IMR-90 (cell line): ENCODE measurements around the gene TRPM3. TPM values are rescaled to one million over a fixed set of nuclear protein-coding genes. Genes with fewer than 3 reads are reported as not detected.

ENCODE experiments used
- ATAC-seq: fragments of 200-7000 bp; cut with Tn5 transposase; 2 replicates; pipeline ENCODE4 v1.9.1; 2020; ENCODE audit warnings: low read depth, mild to moderate bottlenecking, moderate library complexity
- BruUV-seq: library from RNA; stranded (reverse); fragments of 400-500 nt; replicated peaks from 2 replicates; lab custom pipeline; 2021; lab: Mats Ljungman, UMichigan
- CTCF ChIA-PET: fragments of 300-600 bp; formaldehyde crosslinking; extraction: SDS; loops from one replicate; lab custom pipeline; 2021; ENCODE audit warnings: antibody characterized with exemption; lab: Yijun Ruan, JAX
- POLR2A ChIA-PET: fragments of 300-600 bp; sonication (Branson Sonifier 250); formaldehyde crosslinking; loops from one replicate; lab custom pipeline; 2022; ENCODE audit warnings: antibody characterized with exemption; ENCODE audit not compliant: unreplicated experiment; lab: Charles Lee
- DNase-seq: peaks from one replicate; pipeline ENCODE4 v3.0.0; 2013
- H2AFZ ChIP-seq: replicated peaks from 2 replicates; pipeline ENCODE3; 2013; ENCODE audit warnings: low read length, mild to moderate bottlenecking; ENCODE audit not compliant: poor library complexity
- H2AK5ac ChIP-seq: 2 replicates; pipeline ENCODE4 v1.6.1; 2013; ENCODE audit warnings: low read depth, low read length, inconsistent platforms
- H2AK9ac ChIP-seq: replicated peaks from 2 replicates; pipeline ENCODE3; 2013; ENCODE audit warnings: mild to moderate bottlenecking, low read depth, low read length, moderate library complexity; ENCODE audit not compliant: poor library complexity
- H2BK120ac ChIP-seq: 2 replicates; pipeline ENCODE4 v1.6.1; 2013; ENCODE audit warnings: low read depth, low read length, inconsistent platforms
- H2BK15ac ChIP-seq: 3 replicates; pipeline ENCODE4 v1.6.1; 2013; ENCODE audit warnings: low read depth, low read length, inconsistent platforms
- H2BK20ac ChIP-seq: 2 replicates; pipeline ENCODE4 v1.6.1; 2013; ENCODE audit warnings: low read depth, mild to moderate bottlenecking, inconsistent platforms, low read length, moderate library complexity
- H2BK5ac ChIP-seq: 2 replicates; pipeline ENCODE4 v1.6.1; 2013; ENCODE audit warnings: mild to moderate bottlenecking, low read depth, low read length, inconsistent platforms; ENCODE audit not compliant: poor library complexity, severe bottlenecking
- H3K14ac ChIP-seq: replicated peaks from 2 replicates; pipeline ENCODE4 v1.6.1; 2013; ENCODE audit warnings: low read depth, low read length, inconsistent platforms
- H3K18ac ChIP-seq: 2 replicates; pipeline ENCODE4 v1.6.1; 2013; ENCODE audit warnings: low read depth, low read length, control low read depth
- H3K23ac ChIP-seq: 2 replicates; pipeline ENCODE4 v1.6.1; 2013; ENCODE audit warnings: low read depth, low read length, inconsistent platforms
- H3K27ac ChIP-seq: 2 replicates; pipeline ENCODE4 v1.5.1; 2013; ENCODE audit warnings: mild to moderate bottlenecking, control low read depth, low read length; ENCODE audit not compliant: insufficient read depth
- H3K27me3 ChIP-seq: 2 replicates; pipeline ENCODE4 v1.6.1; 2013; ENCODE audit warnings: low read length; ENCODE audit not compliant: control insufficient read depth, insufficient read depth
- H3K36me3 ChIP-seq: 2 replicates; pipeline ENCODE4 v1.6.1; 2013; ENCODE audit warnings: low read length, mixed read lengths; ENCODE audit not compliant: control insufficient read depth, insufficient read depth
- H3K4ac ChIP-seq: 2 replicates; pipeline ENCODE4 v1.6.1; 2013; ENCODE audit warnings: low read depth, low read length, inconsistent platforms
- H3K4me1 ChIP-seq: 2 replicates; pipeline ENCODE4 v1.6.1; 2013; ENCODE audit warnings: low read length, mixed read lengths; ENCODE audit not compliant: control insufficient read depth, insufficient read depth
- H3K4me2 ChIP-seq: 2 replicates; pipeline ENCODE4 v1.6.1; 2013; ENCODE audit warnings: low read depth, mild to moderate bottlenecking, control low read depth, low read length, moderate library complexity
- H3K4me3 ChIP-seq: 2 replicates; pipeline ENCODE4 v1.5.1; 2013; ENCODE audit warnings: low read depth, mild to moderate bottlenecking, control low read depth, low read length, moderate library complexity; ENCODE audit not compliant: insufficient read depth
- H3K56ac ChIP-seq: 2 replicates; pipeline ENCODE4 v1.6.1; 2013; ENCODE audit warnings: low read length, inconsistent platforms; ENCODE audit not compliant: insufficient read depth; ENCODE audit errors: extremely low read depth
- H3K79me1 ChIP-seq, 2 experiments: 2 replicates each; pipeline ENCODE4 v1.6.1; 2013; ENCODE audit warnings: low read length in 2 of 2, inconsistent platforms in 1 of 2, low read depth in 1 of 2
- H3K9ac ChIP-seq: 2 replicates; pipeline ENCODE4 v1.6.1; 2013; ENCODE audit warnings: low read depth, low read length, control low read depth
- H3K9me1 ChIP-seq: 2 replicates; pipeline ENCODE4 v1.6.1; 2013; ENCODE audit warnings: low read length, inconsistent platforms; ENCODE audit not compliant: insufficient read depth
- H3K9me3 ChIP-seq: 2 replicates; pipeline ENCODE4 v1.6.1; 2013; ENCODE audit warnings: low read length; ENCODE audit not compliant: control insufficient read depth, insufficient read depth
- H4K20me1 ChIP-seq: 2 replicates; pipeline ENCODE4 v1.6.1; 2013; ENCODE audit warnings: low read length, inconsistent platforms; ENCODE audit not compliant: insufficient read depth
- H4K5ac ChIP-seq: 2 replicates; pipeline ENCODE4 v1.6.1; 2013; ENCODE audit warnings: mild to moderate bottlenecking, low read depth, low read length, control low read depth
- H4K8ac ChIP-seq, 2 experiments: 2 replicates each; pipeline ENCODE4 v1.6.1; 2013; ENCODE audit warnings: low read depth in 2 of 2, low read length in 2 of 2, control low read depth in 1 of 2, inconsistent platforms in 1 of 2
- H4K91ac ChIP-seq: 2 replicates; pipeline ENCODE4 v1.6.1; 2013; ENCODE audit warnings: low read depth, low read length, inconsistent platforms; ENCODE audit not compliant: insufficient read depth
- BHLHE40 ChIP-seq: fragments of 150-350 bp; IDR thresholded peaks from 2 replicates; pipeline ENCODE4 v1.6.1; 2016; ENCODE audit warnings: mild to moderate bottlenecking, low read depth, low read length
- CEBPB ChIP-seq: IDR thresholded peaks from 2 replicates; pipeline ENCODE4 v1.6.1; 2012; ENCODE audit warnings: low read depth, low read length, improper control_type of control experiment
- CHD1 ChIP-seq: IDR thresholded peaks from 2 replicates; pipeline ENCODE4 v1.6.1; 2012; ENCODE audit warnings: low read depth, low read length, improper control_type of control experiment
- FOS ChIP-seq: fragments of 150-350 bp; IDR thresholded peaks from 2 replicates; pipeline ENCODE4 v1.6.1; 2016; ENCODE audit warnings: low read depth, low read length
- MAFK ChIP-seq: IDR thresholded peaks from 2 replicates; pipeline ENCODE4 v1.6.1; 2012; ENCODE audit warnings: low read depth, low read length, improper control_type of control experiment
- MAZ ChIP-seq: IDR thresholded peaks from 2 replicates; pipeline ENCODE4 v1.6.1; 2012; ENCODE audit warnings: low read depth, mild to moderate bottlenecking, low read length, improper control_type of control experiment, moderate library complexity, borderline replicate concordance
- MXI1 ChIP-seq: IDR thresholded peaks from 2 replicates; pipeline ENCODE4 v1.6.1; 2012; ENCODE audit warnings: low read depth, mild to moderate bottlenecking, low read length, moderate library complexity, borderline replicate concordance
- NFE2L2 ChIP-seq: fragments of 150-350 bp; IDR thresholded peaks from 2 replicates; pipeline ENCODE4 v1.6.1; 2016; ENCODE audit warnings: low read depth, mild to moderate bottlenecking, low read length
- POLR2A ChIP-seq: IDR thresholded peaks from 2 replicates; pipeline ENCODE4 v1.6.1; 2012; ENCODE audit warnings: mild to moderate bottlenecking, low read depth, low read length
- RAD21 ChIP-seq: IDR thresholded peaks from 2 replicates; pipeline ENCODE4 v1.6.1; 2012; ENCODE audit warnings: low read length, improper control_type of control experiment
- RCOR1 ChIP-seq: IDR thresholded peaks from 2 replicates; pipeline ENCODE4 v1.6.1; 2012; ENCODE audit warnings: mild to moderate bottlenecking, low read length, improper control_type of control experiment; ENCODE audit not compliant: insufficient replicate concordance
- RFX5 ChIP-seq: IDR thresholded peaks from 2 replicates; pipeline ENCODE4 v1.8.0; 2012; ENCODE audit warnings: low read depth, mild to moderate bottlenecking, low read length, moderate library complexity
- SMC3 ChIP-seq: fragments of 150-350 bp; IDR thresholded peaks from 2 replicates; pipeline ENCODE4 v1.6.1; 2016; ENCODE audit warnings: low read depth, mild to moderate bottlenecking, antibody characterized with exemption, low read length, moderate library complexity
- WGBS, 2 experiments: methylation state at CpG; one replicate each; pipeline versions ENCODE4 v1.1.5 to v1.1.7; 2013; ENCODE audit warnings: missing lambda C conversion rate in 2 of 2; ENCODE audit not compliant: insufficient read length in 1 of 2; ENCODE audit errors: extremely low coverage in 2 of 2; 5-methylcytosine and 5-hydroxymethylcytosine counted together
- dilution Hi-C: fragments of 300-500 bp; cut with HindIII; formaldehyde crosslinking; loops from one replicate; pipeline ENCODE4 v1.14.3; 2018; ENCODE audit warnings: low sequenced_read_pairs; ENCODE audit not compliant: unreplicated experiment
- in situ Hi-C: fragments of 300-500 bp; cut with MboI; formaldehyde crosslinking; loops from 3 replicates; pipeline ENCODE4 v1.14.3; 2019; ENCODE audit warnings: low sequenced_read_pairs, inconsistent platforms, mixed read lengths
- intact Hi-C: fragments of 100-400 bp; cut with micrococcal nuclease; formaldehyde crosslinking; loops from 2 replicates; pipeline ENCODE4 v1.10.0; 2022
- polyA plus RNA-seq, 3 experiments: library from polyadenylated mRNA; depleted of rRNA; stranded (reverse); fragments of >200 nt; gene quantifications; 2 replicates each; pipeline ENCODE4 v1.2.3, GENCODE V29; 2012; ENCODE audit warnings: low replicate concordance in 1 of 3
- total RNA-seq: library from RNA; depleted of rRNA; stranded (reverse); fragments of >200 nt; gene quantifications from 2 replicates; pipeline ENCODE4 v1.2.3, GENCODE V29; 2012
- TF ChIP-seq, protein P1 (sequence below): conservative IDR thresholded peaks from 2 replicates; pipeline ENCODE4 v1.5.1; 2012; ENCODE audit warnings: mild to moderate bottlenecking, low read depth, low read length, improper control_type of control experiment
- TF ChIP-seq, protein P2 (sequence below): fragments of 150-350 bp; IDR thresholded peaks from 2 replicates; pipeline ENCODE4 v1.6.1; 2017; ENCODE audit warnings: mild to moderate bottlenecking, antibody characterized with exemption, low read length, low read depth
- TF ChIP-seq, protein P3 (sequence below): fragments of 150-350 bp; IDR thresholded peaks from 2 replicates; pipeline ENCODE4 v1.6.1; 2016; ENCODE audit warnings: low read depth, mild to moderate bottlenecking, low read length, moderate library complexity, borderline replicate concordance

The TRPM3 gene
- total and polyA plus RNA-seq, 2 of the 4 experiments (the other 2 are of a cell fraction), result not detected

DNA sequence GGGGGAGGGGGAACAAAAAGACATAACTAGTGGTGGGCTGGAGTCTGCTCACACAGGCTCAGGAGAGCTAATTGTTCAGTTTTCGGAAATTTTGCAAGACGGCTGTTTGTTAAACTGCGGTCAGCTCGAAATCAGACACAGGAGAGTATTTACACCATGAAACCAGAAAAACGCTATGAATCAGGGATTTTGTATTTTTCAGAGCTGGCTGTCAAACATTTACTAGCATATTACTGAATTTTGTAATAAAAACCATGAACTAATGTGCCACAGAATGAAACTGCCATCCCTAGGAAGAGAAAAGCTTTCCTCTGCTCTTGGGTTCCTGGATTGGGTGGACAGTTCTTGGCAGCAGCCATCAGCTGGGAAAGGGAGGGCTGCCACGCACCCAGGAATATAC lies 45.3 kb downstream of the TRPM3 start:
- Histone ChIP-seq H3K79me1 (no peaks in the 10 kb centered on the region), H3K4me1 (no peaks in the 10 kb centered on the region), H4K91ac (no peak overlapping the region), H3K9me3 (no peaks in the 10 kb centered on the region), H2AK9ac (no peak overlapping the region), H4K5ac (no peak overlapping the region), H3K18ac (no peak overlapping the region), H2BK15ac (no peak overlapping the region), H3K27ac (no peak overlapping the region), H3K9me1 (no peaks in the 10 kb centered on the region), H3K56ac (no peak overlapping the region), H2BK20ac (no peak overlapping the region), H3K36me3 (no peaks in the 10 kb centered on the region), H3K14ac (no peak overlapping the region), H2BK120ac (no peak overlapping the region), H2AFZ (no peak overlapping the region), H4K8ac (no peak overlapping the region), H3K4me3 (no peak overlapping the region), H3K27me3 (no peaks in the 10 kb centered on the region), H3K23ac (no peak overlapping the region), H3K9ac (no peak overlapping the region), H2AK5ac (no peak overlapping the region), H3K4me2 (no peak overlapping the region), H3K4ac (no peak overlapping the region), H2BK5ac (no peak overlapping the region), H4K20me1 (no peaks in the 10 kb centered on the region)
- WGBS, 2 experiments, result 77% methylated on average over 4 of the region's 6 CpGs; no CpG with 5 or more reads in 1 of the 2 experiments
- no TSS peak for BruUV-seq
- intact Hi-C loops (no loop called here), in situ Hi-C loops (no loop called here), dilution Hi-C loops (no loop called here)
- DNase-seq (no peak), ATAC-seq (no peak)
- CTCF ChIA-PET, result no interaction called here
- POLR2A ChIA-PET, result interaction anchor here (0.5 kb wide), 1 partner anchor 34 kb away, joined by 4 read pairs; no protein-coding TSS in a partner anchor
- TF ChIP-seq RAD21 (no peak), MXI1 (no peak), RCOR1 (no peak), CEBPB (no peak), MAFK (no peak), RFX5 (no peak), SMC3 (no peak), NFE2L2 (no peak), POLR2A (no peak), MAZ (no peak), FOS (no peak), CHD1 (no peak), BHLHE40 (no peak)
- TF ChIP-seq, protein P1, sequence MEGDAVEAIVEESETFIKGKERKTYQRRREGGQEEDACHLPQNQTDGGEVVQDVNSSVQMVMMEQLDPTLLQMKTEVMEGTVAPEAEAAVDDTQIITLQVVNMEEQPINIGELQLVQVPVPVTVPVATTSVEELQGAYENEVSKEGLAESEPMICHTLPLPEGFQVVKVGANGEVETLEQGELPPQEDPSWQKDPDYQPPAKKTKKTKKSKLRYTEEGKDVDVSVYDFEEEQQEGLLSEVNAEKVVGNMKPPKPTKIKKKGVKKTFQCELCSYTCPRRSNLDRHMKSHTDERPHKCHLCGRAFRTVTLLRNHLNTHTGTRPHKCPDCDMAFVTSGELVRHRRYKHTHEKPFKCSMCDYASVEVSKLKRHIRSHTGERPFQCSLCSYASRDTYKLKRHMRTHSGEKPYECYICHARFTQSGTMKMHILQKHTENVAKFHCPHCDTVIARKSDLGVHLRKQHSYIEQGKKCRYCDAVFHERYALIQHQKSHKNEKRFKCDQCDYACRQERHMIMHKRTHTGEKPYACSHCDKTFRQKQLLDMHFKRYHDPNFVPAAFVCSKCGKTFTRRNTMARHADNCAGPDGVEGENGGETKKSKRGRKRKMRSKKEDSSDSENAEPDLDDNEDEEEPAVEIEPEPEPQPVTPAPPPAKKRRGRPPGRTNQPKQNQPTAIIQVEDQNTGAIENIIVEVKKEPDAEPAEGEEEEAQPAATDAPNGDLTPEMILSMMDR, result no peak
- TF ChIP-seq, protein P2, sequence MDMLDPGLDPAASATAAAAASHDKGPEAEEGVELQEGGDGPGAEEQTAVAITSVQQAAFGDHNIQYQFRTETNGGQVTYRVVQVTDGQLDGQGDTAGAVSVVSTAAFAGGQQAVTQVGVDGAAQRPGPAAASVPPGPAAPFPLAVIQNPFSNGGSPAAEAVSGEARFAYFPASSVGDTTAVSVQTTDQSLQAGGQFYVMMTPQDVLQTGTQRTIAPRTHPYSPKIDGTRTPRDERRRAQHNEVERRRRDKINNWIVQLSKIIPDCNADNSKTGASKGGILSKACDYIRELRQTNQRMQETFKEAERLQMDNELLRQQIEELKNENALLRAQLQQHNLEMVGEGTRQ, result no peak
- TF ChIP-seq, protein P3, sequence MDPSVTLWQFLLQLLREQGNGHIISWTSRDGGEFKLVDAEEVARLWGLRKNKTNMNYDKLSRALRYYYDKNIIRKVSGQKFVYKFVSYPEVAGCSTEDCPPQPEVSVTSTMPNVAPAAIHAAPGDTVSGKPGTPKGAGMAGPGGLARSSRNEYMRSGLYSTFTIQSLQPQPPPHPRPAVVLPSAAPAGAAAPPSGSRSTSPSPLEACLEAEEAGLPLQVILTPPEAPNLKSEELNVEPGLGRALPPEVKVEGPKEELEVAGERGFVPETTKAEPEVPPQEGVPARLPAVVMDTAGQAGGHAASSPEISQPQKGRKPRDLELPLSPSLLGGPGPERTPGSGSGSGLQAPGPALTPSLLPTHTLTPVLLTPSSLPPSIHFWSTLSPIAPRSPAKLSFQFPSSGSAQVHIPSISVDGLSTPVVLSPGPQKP, result no peak
